Measurements from ENCODE around the gene POTEG. TPM values are rescaled to one million over a fixed set of nuclear protein-coding genes. Genes with fewer than 3 reads are reported as not detected.
"Not testable (repeated sequence)": the region's sequence is repeated elsewhere in the genome, so short reads cannot be mapped to it uniquely, and the experiment has no call there.

Gene POTEG
- total and polyA plus RNA-seq, 3 experiments from 2014 or later = not detected

DNA sequence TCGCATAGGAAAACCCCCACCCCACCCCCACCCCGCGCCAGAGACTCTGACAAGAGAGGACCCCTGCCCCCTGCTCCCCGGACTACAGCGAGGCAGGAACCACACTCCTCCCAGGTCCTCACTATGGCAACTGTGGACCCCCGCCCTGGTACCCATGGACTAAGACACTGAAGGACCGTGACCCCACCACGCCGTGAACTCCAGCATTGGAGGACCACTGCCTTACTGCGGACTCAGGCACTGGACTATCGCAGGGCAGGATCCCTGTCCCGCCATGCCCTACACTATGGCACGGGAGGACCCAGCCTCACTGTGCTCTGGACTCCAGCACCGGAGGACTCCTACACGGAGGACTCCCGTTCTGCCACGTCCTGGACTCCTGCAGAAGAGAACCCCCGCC lies 71.8 kb downstream of the POTEG start:
- H3K36me3 Mint-ChIP-seq; POLR2A ChIA-PET; H3K4me1 ChIP-seq (ENCODE audit: insufficient read depth, low read length); H3K4me3 Mint-ChIP-seq; H3K9me3 ChIP-seq (ENCODE audit: low read length); H3K27ac Mint-ChIP-seq; CTCF ChIA-PET; DNase-seq; H3K9me3 Mint-ChIP-seq; H3K36me3 ChIP-seq (ENCODE audit: insufficient read depth, low read length); H3K27me3 Mint-ChIP-seq; H3K4me3 ChIP-seq (ENCODE audit: low read length); H3K27ac ChIP-seq (ENCODE audit: low read depth, low read length); H3K27me3 ChIP-seq (ENCODE audit: insufficient read depth, low read length, poor library complexity, severe bottlenecking); H3K4me1 Mint-ChIP-seq: not testable (repeated sequence)

DNA sequence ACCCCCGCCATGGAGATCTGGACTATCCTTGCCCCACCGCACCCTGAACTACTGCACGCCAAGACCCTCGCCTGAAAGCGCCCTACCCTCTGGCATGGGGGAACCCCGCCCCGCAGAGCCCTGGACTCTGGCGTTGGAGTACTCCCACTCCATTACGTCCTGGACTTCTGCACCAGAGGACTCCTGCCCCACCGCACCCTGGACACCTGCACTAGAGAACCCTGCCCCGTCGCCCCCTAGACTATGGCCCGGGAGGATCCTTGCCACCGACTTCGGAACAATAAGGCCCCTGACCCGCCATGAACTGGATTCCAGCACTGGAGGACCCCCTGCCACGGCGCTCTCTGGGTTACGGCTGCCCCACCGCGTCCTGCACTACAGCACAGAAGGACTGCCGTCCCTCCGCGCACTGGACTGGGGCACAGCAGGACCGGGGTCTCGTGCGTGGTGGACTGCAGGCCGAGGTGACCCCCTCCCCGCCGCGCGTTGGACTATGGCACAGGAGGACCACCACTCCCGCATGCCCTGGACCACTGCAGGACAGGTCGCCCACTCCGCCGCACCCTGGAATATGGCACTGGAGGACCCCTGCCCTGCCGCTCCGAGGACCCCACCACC lies 72.4 kb downstream of the POTEG start:
- H3K36me3 Mint-ChIP-seq; H3K27ac Mint-ChIP-seq; CTCF ChIA-PET; DNase-seq; H3K4me1 ChIP-seq (ENCODE audit: insufficient read depth, low read length); H3K9me3 ChIP-seq (ENCODE audit: low read length); POLR2A ChIA-PET; H3K27ac ChIP-seq (ENCODE audit: low read depth, low read length); H3K27me3 ChIP-seq (ENCODE audit: insufficient read depth, low read length, poor library complexity, severe bottlenecking); H3K4me1 Mint-ChIP-seq; H3K4me3 ChIP-seq (ENCODE audit: low read length); H3K4me3 Mint-ChIP-seq; H3K9me3 Mint-ChIP-seq; H3K27me3 Mint-ChIP-seq; H3K36me3 ChIP-seq (ENCODE audit: insufficient read depth, low read length): not testable (repeated sequence)

DNA sequence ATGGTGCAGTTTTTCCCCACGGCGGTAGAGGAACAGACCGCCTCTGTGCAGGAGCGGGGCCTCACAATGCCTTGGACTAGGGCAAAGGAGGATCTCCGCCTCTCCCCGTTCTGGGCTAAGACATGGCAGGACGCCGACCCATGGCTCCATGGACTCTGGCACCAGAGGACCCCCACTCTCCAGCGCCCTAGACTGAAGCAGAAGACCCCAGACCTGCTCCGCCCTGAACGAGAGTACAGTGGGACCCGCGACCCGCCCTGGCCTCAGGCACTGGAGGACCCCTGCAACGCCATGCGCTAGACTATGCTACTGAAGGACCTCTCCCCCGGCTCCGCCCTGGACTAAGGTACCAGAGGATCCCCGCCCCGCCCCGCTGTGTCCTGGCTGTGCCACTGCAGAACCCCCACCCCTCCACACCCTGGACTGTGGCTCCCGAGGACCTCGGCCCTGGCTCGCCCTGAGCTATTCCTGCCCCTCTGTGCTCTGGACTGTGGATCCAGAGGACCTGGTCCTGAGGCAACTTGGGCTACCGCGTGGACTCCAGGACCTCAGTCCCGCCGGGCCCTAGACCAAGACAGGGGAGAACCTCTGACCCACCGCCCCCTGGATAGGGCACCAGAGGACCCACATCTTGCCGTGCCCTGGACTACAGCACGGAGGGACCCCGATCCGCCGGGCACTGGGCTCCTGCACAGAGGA lies 73.1 kb downstream of the POTEG start:
- H3K4me3 Mint-ChIP-seq; H3K27me3 ChIP-seq (ENCODE audit: insufficient read depth, low read length, poor library complexity, severe bottlenecking); DNase-seq; H3K27ac ChIP-seq (ENCODE audit: low read depth, low read length); H3K9me3 Mint-ChIP-seq; H3K4me1 ChIP-seq (ENCODE audit: insufficient read depth, low read length); H3K27ac Mint-ChIP-seq; H3K27me3 Mint-ChIP-seq; POLR2A ChIA-PET; H3K9me3 ChIP-seq (ENCODE audit: low read length); H3K4me1 Mint-ChIP-seq; H3K36me3 Mint-ChIP-seq; CTCF ChIA-PET; H3K36me3 ChIP-seq (ENCODE audit: insufficient read depth, low read length); H3K4me3 ChIP-seq (ENCODE audit: low read length): not testable (repeated sequence)

All from CD8-positive, alpha-beta memory T cell (primary cell).